Vagina (tissue), 2 donors: ENCODE results near the gene TFCP2L1.

ENCODE experiments used
- CTCF ChIP-seq, 3 experiments: fragments of 450-650 bp in 2 of 3; fragments of 200-600 bp in 1 of 3; sonication (generic) in 1 of 3; IDR thresholded peaks; one replicate each; pipeline ENCODE4 v1.5.1; 2017 to 2019; ENCODE audit warnings: antibody characterized with exemption in 3 of 3, mild to moderate bottlenecking in 2 of 3, moderate library complexity in 2 of 3
- POLR2A ChIP-seq, 2 donors: fragments of 450-650 bp; IDR thresholded peaks; one replicate each; pipeline ENCODE4 v1.6.1; 2017; ENCODE audit warnings: antibody characterized with exemption in 2 of 2, mild to moderate bottlenecking in 2 of 2, moderate library complexity in 2 of 2
- POLR2AphosphoS5 ChIP-seq, 2 donors: sonication (generic); formaldehyde crosslinking; IDR thresholded peaks; one replicate each; pipeline ENCODE4 v1.9.0; 2017; ENCODE audit warnings: antibody characterized with exemption in 2 of 2, mild to moderate bottlenecking in 2 of 2, low read depth in 1 of 2; ENCODE audit not compliant: insufficient read depth in 1 of 2

- TF ChIP-seq CTCF (IDR thresholded peaks at IDR 0.05) (no peak), POLR2A (IDR thresholded peaks at IDR 0.05) (no peak), POLR2AphosphoS5 (IDR thresholded peaks at IDR 0.05; ENCODE audit: insufficient read depth in 1 of 2, low read depth in 1 of 2) (no peak)
Measured at GRCh38 chr2:121240436-121240835, 44.6 kb downstream of the TFCP2L1 start.
